Testis (tissue), 2 donors: ENCODE data around the gene HINT2.

Experiments used
- POLR2A ChIP-seq: fragments of 450-650 bp; IDR thresholded peaks from one replicate; pipeline ENCODE4 v1.6.1; 2017; ENCODE audit warnings: antibody characterized with exemption, mild to moderate bottlenecking, moderate library complexity
- TF ChIP-seq, protein P1 (sequence below), 3 experiments: fragments of 450-650 bp in 2 of 3; fragments of 200-600 bp in 1 of 3; sonication (generic) in 1 of 3; IDR thresholded peaks; one replicate each; pipeline ENCODE4 v1.5.1; 2016 to 2019; ENCODE audit warnings: antibody characterized with exemption in 3 of 3, mild to moderate bottlenecking in 2 of 3, moderate library complexity in 1 of 3

DNA sequence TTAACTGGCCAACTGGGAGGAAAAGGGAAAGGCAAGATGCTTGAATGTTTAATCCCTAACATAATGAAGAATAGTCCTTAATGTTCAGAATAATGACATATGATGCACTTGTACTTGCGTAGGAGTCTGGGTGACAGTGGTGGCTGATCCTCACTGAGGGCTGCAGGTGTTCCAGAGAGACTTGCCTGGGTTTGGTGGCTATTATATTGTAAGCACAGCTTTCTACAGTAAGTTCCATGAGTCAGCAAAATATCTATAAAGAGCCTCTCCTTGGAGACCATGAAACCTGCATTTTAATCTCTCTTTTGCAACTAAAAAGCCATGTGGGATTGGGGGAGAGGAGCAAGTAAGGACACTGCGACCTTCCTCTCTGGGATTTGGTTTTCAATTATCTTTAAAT, 25.3 kb downstream of the HINT2 start:
- TF ChIP-seq, protein P1, sequence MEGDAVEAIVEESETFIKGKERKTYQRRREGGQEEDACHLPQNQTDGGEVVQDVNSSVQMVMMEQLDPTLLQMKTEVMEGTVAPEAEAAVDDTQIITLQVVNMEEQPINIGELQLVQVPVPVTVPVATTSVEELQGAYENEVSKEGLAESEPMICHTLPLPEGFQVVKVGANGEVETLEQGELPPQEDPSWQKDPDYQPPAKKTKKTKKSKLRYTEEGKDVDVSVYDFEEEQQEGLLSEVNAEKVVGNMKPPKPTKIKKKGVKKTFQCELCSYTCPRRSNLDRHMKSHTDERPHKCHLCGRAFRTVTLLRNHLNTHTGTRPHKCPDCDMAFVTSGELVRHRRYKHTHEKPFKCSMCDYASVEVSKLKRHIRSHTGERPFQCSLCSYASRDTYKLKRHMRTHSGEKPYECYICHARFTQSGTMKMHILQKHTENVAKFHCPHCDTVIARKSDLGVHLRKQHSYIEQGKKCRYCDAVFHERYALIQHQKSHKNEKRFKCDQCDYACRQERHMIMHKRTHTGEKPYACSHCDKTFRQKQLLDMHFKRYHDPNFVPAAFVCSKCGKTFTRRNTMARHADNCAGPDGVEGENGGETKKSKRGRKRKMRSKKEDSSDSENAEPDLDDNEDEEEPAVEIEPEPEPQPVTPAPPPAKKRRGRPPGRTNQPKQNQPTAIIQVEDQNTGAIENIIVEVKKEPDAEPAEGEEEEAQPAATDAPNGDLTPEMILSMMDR (IDR thresholded peaks at IDR 0.05): no peak
- TF ChIP-seq POLR2A: no peak
